GM18505 (cell line): ENCODE results near the gene SMPD1.

Experiments
- ATAC-seq: cut with Tn5 transposase; IDR thresholded peaks from one replicate; pipeline ENCODE4 v1.9.1; 2021; ENCODE audit not compliant: unreplicated experiment
- POLR2A ChIP-seq: IDR thresholded peaks from 4 replicates; pipeline ENCODE4 v1.6.1; 2011; ENCODE audit warnings: borderline replicate concordance; ENCODE audit not compliant: insufficient read depth, insufficient read length; ENCODE audit errors: extremely low read depth

SMPD1 gene

GRCh38 chr11:6389905-6390717, at the start of gene SMPD1:
Gene SMPD1, plus strand, starts transcription at chr11:6390474. Its CDS starts 125 bp downstream, at chr11:6390599.
- ATAC-seq = peak; percentile 96
- TF ChIP-seq POLR2A = peak; percentile 87

GRCh38 chr11:6345366-6345765, 44.9 kb upstream of the SMPD1 start:
- TF ChIP-seq POLR2A = no peak
- ATAC-seq = no peak

- no peak for TF ChIP-seq POLR2A
These were observed 40.2 kb upstream of the SMPD1 start for GRCh38 chr11:6350043-6350442.

GRCh38 chr11:6350486-6350885, 39.8 kb upstream of the SMPD1 start:
- ATAC-seq = no peak
- no peak for TF ChIP-seq POLR2A

More at GRCh38 chr11:6350043-6350442, 40.2 kb upstream of the SMPD1 start:
- no peak for ATAC-seq

- no peak for TF ChIP-seq POLR2A
- no peak for ATAC-seq
These were observed 38.4 kb upstream of the SMPD1 start for GRCh38 chr11:6351782-6352382.

- no peak for TF ChIP-seq POLR2A
- no peak for ATAC-seq
These were observed 36.8 kb upstream of the SMPD1 start for GRCh38 chr11:6353367-6353987.

GRCh38 chr11:6354651-6355485, 35.4 kb upstream of the SMPD1 start:
- TF ChIP-seq POLR2A = no peak
- ATAC-seq = no peak

- no peak for ATAC-seq
- TF ChIP-seq POLR2A = no peak
These were observed 33.7 kb upstream of the SMPD1 start for GRCh38 chr11:6356503-6357055.

- ATAC-seq = no peak
- no peak for TF ChIP-seq POLR2A
These were observed 33.1 kb upstream of the SMPD1 start for GRCh38 chr11:6357222-6357621.

- no peak for TF ChIP-seq POLR2A
- ATAC-seq = no peak
These were observed 30.1 kb upstream of the SMPD1 start for GRCh38 chr11:6360183-6360582.

- no peak for ATAC-seq
- no peak for TF ChIP-seq POLR2A
These were observed 27.9 kb upstream of the SMPD1 start for GRCh38 chr11:6362185-6362872.
